Measurements from ENCODE around the gene NAV2.

GRCh38 chr11:20060647-20061205 is 348.1 kb downstream of the NAV2 start:
- TF ChIP-seq EZH2 (optimal IDR thresholded peaks at IDR 0.05; ENCODE audit: low read depth, low read length) (no peak), CTCF (IDR thresholded peaks at IDR 0.05; ENCODE audit: low read length) (no peak)
